HG03139 (cell line): ENCODE results near the gene PROC.

Source experiments
- ATAC-seq: cut with Tn5 transposase; IDR thresholded peaks from one replicate; pipeline ENCODE4 v1.9.1; 2021; ENCODE audit not compliant: unreplicated experiment

The PROC gene

GRCh38 chr2:127413782-127414637 is 4.2 kb upstream of the PROC start:
- no peak for ATAC-seq

GRCh38 chr2:127414638-127415592 is 3.3 kb upstream of the PROC start:
- ATAC-seq = no peak

GRCh38 chr2:127415593-127416505 is 2.4 kb upstream of the PROC start:
- peak; percentile 67 for ATAC-seq

GRCh38 chr2:127416506-127417001 is 1.7 kb upstream of the PROC start:
- peak; percentile 1 for ATAC-seq

- no peak for ATAC-seq
Measured at GRCh38 chr2:127417406-127417805, 821 bp upstream of the PROC start.

GRCh38 chr2:127419112-127419430 is 844 bp downstream of the PROC start:
- ATAC-seq = no peak

GRCh38 chr2:127419448-127420038 is 1.3 kb downstream of the PROC start:
- no peak for ATAC-seq

- ATAC-seq = no peak
Measured at GRCh38 chr2:127420039-127420864, 2.0 kb downstream of the PROC start.

- ATAC-seq = no peak
Measured at GRCh38 chr2:127421116-127421800, 3.0 kb downstream of the PROC start.

GRCh38 chr2:127421871-127422558 is 3.8 kb downstream of the PROC start:
- no peak for ATAC-seq

GRCh38 chr2:127422559-127423477 is 4.6 kb downstream of the PROC start:
- ATAC-seq = no peak

GRCh38 chr2:127423478-127423843 is 5.2 kb downstream of the PROC start:
- no peak for ATAC-seq

- ATAC-seq = no peak
Measured at GRCh38 chr2:127423880-127424279, 5.7 kb downstream of the PROC start.

- no peak for ATAC-seq
Measured at GRCh38 chr2:127424598-127425520, 6.6 kb downstream of the PROC start.

GRCh38 chr2:127425540-127426490 is 7.6 kb downstream of the PROC start:
- ATAC-seq = no peak
